A172 (cell line): ENCODE data around the gene CCDC85B. TPM values are rescaled to one million over a fixed set of nuclear protein-coding genes. Genes with fewer than 3 reads are reported as not detected.
A peak's percentile ranks its signal among the peaks of the same experiment; 100 is the strongest.

Experiments
- DNase-seq: peaks from one replicate; pipeline ENCODE4 v3.0.0-alpha.2; 2015; ENCODE audit warnings: low spot score
- total RNA-seq: library from RNA; depleted of rRNA; stranded (reverse); fragments of >200 nt; shearing (Covaris generic); gene quantifications from 2 replicates; pipeline ENCODE4 v1.2.3, GENCODE V29; 2014

Gene CCDC85B
- total RNA-seq, 1 experiment from 2014 or later, result 28.0 TPM

- DNase-seq, result no peak
Observed at GRCh38 chr11:65869643-65870306, 20.7 kb upstream of the CCDC85B start.

- no peak for DNase-seq
Observed at GRCh38 chr11:65870307-65870658, 20.2 kb upstream of the CCDC85B start.

- DNase-seq, result no peak
Observed at GRCh38 chr11:65870706-65871681, 19.5 kb upstream of the CCDC85B start.

GRCh38 chr11:65871811-65872548 lies 18.5 kb upstream of the CCDC85B start:
- DNase-seq, result no peak

GRCh38 chr11:65872586-65873317 lies 17.7 kb upstream of the CCDC85B start, which contains the start of gene EFEMP2:
Gene EFEMP2, minus strand, starts transcription at chr11:65872800. Its CDS starts 446 bp downstream, at chr11:65872354.
- no peak for DNase-seq

- DNase-seq, result peak; percentile 86
Observed at GRCh38 chr11:65873318-65874156, 16.9 kb upstream of the CCDC85B start.

- no peak for DNase-seq
Observed at GRCh38 chr11:65879617-65880016, 10.9 kb upstream of the CCDC85B start, which contains the start of gene CTSW. Gene CTSW, plus strand, starts transcription at chr11:65879837. Its CDS starts 18 bp downstream, at chr11:65879855.

GRCh38 chr11:65880027-65880426 lies 10.4 kb upstream of the CCDC85B start:
- no peak for DNase-seq

- no peak for DNase-seq
Observed at GRCh38 chr11:65880844-65881421, 9.5 kb upstream of the CCDC85B start.

- DNase-seq, result no peak
Observed at GRCh38 chr11:65882120-65883057, 8.1 kb upstream of the CCDC85B start.

- DNase-seq, result no peak
Observed at GRCh38 chr11:65883058-65883761, 7.3 kb upstream of the CCDC85B start.

- DNase-seq, result no peak
Observed at GRCh38 chr11:65883786-65884715, 6.4 kb upstream of the CCDC85B start.

- no peak for DNase-seq
Observed at GRCh38 chr11:65884716-65885092, 5.8 kb upstream of the CCDC85B start.

GRCh38 chr11:65885231-65885630 lies 5.2 kb upstream of the CCDC85B start:
- no peak for DNase-seq

- DNase-seq, result no peak
Observed at GRCh38 chr11:65885808-65886536, 4.5 kb upstream of the CCDC85B start.
